Erythroblast (primary cell): Measurements from ENCODE around the gene MFAP4.

Experiments used
- GATA1 ChIP-seq: IDR thresholded peaks from 2 replicates; pipeline ENCODE4 v1.6.1; 2011; ENCODE audit warnings: low read depth, mild to moderate bottlenecking, control low read depth, low read length, moderate library complexity
- POLR2A ChIP-seq: IDR thresholded peaks from 2 replicates; pipeline ENCODE4 v1.6.1; 2011; ENCODE audit warnings: mild to moderate bottlenecking, low read length

DNA sequence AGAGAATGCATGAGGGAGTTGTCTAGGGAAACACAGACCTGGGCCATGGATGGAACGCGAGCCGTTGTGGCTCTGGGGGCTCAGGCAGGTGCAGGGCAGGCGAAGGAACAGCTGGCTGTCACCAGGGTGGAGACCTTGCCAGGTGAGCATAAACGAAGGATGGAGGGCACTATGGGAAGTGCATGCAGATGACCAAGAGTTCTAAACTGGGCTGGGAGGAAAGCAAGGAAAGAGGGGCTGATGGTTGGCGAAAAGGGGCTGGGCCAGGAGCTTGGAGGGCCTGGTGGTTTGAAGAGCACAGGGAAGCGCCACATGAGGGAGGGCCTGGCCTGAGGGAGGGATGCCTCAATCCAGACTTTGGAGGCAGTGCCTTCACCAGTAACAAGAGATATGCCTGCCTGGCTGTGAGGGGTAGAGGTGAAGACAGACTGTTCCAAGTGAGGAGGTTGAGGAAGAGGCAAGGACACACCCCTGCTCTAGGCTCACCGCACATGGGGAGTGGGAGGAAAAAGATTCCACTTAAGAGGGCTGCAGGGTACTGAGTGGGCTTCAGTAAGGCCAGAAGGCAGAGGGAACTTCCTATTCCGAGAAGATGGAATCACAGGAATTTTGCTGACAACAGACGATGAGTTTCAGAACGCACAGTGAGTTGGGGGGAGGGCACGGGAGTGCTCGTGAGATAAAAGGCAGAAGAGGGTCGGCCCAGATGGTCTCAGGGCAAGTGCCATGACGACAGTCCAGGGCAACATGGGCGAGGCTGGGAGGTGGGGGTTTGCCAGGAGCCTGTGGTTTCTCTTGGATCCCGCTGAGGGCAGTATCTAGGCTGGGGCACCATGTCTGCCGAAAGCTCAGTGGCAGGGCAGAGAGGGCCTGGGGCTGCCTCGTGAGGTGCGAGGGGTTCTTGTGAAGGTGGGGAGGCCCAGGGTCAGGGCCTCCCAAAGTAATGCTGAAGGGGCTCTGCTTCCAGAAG is 45.1 kb downstream of the MFAP4 start:
- TF ChIP-seq POLR2A (no peak), GATA1 (no peak)
